HG03521 (cell line): ENCODE measurements around the gene OCA2.
"Not testable (repeated sequence)": the region's sequence is repeated elsewhere in the genome, so short reads cannot be mapped to it uniquely, and the experiment has no call there.

ENCODE experiments used
- ATAC-seq: cut with Tn5 transposase; IDR thresholded peaks from one replicate; pipeline ENCODE4 v1.9.1; 2021; ENCODE audit warnings: mild to moderate bottlenecking, moderate library complexity; ENCODE audit not compliant: unreplicated experiment

OCA2 gene

DNA sequence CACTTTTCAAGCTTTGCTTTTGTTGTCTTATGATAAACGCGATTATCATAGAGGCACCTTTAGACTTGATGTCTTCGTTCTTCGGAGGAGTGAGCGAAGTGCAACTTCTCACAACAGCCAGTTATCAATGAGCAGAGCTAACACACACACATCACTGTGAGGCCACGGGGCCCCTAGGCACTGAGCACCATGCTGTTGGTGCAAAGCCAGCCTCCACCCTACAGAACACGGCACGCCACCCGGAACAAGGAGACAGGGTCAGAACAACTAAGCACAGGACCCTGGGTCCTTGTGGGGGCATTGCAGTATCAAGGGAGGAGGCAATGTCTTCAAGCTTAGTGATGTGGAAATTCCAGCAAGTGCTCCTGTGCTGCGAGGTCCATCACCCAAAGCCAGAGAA is 244.5 kb downstream of the OCA2 start:
- no peak for ATAC-seq

DNA sequence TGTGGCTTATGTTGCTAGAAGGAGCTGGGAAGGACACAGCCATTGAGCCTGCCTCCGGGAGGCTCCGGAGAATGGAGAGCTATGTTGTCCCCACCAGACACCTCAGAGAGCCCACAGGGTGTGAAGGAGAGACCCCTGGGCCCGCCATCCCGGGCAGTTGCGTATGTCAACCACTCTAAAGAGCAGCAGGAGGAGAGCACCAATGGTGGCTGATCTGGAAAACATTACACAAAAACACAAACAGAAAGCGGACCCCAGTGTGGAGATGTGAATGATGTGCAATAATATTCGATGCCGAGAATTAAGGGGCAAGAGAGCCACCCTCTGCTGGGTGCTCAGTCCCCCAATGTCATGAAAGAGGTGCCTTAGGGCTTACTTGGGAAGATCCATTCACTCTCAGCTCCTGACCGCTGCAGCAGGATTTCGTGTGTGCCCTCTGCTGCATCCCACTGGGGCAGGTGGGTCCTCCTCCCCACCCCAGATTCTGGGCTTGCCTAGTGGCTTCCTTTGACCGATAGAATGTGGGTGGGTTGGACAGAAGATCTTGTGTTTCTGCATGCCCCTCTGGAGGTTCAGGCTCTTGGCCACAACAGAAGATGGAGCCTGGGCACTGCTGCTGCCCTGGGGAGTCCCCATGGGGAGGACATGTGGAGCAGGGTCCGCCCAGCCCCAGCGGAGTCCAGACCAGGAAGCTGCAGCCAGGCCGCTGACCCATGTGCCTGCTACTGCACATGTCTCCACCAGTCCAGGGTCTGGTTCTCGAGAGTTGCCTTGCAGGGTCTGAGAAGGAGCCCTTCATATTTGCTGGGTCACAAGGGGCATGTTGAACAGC is 245.3 kb downstream of the OCA2 start:
- ATAC-seq, result no peak

DNA sequence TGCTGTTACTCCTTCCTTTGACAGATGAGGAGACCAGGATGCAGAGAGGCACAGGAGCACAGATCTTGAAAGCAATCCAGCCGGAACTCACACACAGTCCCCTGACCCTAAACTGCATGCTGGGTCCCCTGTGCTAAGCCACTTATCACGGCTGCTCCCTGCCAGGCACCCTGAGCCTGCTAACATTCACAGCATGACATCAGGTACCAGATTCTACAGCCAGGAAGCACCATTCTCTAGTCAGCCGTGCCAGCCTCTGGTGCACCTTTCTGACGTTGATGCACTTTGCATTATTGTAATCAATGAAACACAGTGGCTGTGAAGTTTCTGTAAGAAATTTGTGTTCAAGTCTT is 247.3 kb downstream of the OCA2 start:
- ATAC-seq, result no peak

DNA sequence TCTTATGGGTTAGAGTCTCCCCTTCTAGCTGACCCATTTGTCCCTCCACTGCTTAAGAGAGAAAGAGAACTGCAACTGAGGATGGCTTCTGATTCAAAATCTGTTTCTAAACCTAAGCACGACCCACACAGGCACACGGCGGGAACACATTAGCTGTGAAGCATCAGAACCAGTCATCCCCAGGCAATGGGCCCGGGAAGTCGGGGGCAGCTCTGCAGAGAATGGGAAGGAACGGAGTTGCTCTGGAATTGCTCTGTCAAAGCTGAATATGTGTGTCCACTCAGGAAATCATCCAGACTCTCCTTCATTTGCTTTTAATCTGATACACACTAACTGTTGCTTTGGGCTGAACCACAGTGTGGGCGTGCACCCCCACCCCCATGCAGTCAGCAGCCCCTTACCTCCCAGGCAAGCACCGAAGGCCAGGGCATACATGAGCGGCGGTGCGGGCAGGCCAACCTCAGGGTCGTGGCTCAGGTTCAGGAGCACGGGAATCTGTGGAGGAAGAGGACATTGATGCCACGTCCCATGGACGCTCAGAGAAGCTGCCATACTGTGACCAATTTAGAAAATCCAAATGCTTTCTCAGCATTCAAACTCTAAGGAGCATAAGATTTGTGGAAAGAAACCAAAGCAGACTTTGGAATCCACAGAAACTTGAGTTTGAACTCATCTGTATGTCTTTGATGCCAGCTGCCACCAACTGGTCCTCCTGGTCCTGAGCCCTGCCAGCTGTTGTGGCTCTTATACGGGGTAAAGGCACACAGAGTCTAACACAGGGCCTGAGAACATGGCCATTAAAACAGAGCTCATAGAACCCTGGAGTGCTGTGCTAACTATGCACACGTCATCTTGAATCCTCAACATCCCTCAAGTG is 247.9 kb downstream of the OCA2 start:
- no peak for ATAC-seq

DNA sequence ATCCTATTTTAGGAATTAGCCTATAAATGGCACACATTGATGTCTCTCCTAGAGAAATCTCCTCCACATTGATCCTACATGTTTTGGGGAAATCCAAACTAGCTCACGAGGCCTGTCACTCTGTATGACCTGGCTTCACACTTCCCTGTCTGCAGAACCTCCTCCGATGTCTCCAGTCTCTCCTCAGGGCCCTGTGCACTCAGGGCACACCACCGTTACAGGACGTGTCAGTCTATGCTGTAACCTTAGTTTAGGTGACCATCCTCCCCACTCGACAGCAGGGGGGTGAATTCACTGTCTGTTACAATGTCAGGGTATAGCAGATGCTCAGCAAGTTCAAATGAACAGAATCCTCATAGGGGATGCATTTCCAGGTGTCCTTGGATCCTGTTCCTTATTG is 249.1 kb downstream of the OCA2 start:
- no peak for ATAC-seq

DNA sequence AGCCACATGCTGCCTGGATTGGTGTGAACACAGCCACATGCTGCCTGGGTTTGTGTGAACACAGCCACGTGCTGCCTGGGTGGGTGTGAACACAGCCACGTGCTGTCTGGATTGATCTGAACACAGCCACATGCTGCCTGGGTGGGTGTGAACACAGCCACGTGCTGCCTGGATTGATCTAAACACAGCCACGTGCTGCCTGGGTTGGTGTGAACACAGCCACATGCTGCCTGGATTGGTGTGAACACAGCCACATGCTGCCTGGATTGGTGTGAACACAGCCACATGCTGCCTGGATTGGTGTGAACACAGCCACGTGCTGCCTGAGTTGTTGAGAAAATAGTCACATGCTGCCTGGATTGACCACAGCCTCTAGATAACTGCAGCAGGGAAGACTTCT is 250.2 kb downstream of the OCA2 start:
- not testable (repeated sequence) for ATAC-seq

DNA sequence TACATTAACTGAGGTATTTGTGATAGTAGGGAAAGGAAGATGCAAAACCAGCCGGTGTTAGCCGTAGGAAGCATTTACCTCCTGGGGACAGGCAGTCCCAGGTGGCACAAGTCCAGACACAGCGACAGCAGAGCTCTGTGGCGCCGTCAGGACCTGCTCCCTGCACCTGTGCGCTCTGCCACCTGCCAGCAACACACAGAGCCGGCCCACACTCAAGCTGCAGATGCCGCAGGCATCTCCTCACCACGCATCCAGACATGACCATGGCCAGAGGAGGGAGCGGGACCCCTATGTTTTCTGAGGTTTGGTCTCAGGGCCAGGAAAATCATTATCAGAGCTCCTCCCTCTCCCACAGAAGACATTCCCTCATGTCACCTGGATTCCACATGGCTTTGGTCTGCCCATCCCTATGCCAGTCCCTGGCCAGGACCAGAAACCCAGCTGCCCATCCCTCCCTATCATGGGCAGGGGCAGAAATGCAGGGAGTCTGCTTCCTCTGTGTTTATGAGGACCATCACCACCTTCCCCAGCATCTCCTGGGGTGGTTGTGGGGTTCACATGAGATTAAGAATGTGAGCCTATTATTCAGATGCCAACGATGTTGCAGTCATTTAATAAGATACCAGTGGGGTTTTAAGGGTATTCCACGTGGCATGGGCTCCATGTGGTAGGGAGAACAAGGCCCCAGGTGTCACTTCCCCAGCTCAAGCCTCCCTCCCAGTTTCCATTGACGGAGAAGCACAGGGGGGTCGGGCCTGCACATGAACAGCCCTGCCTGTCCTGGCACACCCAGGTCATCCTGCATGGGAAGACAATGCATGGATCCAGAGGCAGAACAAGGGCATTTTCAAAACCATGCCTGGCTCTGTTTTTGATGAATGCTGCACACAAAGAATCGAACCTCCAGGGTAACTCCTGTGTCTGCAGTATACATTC is 251.1 kb downstream of the OCA2 start:
- no peak for ATAC-seq

DNA sequence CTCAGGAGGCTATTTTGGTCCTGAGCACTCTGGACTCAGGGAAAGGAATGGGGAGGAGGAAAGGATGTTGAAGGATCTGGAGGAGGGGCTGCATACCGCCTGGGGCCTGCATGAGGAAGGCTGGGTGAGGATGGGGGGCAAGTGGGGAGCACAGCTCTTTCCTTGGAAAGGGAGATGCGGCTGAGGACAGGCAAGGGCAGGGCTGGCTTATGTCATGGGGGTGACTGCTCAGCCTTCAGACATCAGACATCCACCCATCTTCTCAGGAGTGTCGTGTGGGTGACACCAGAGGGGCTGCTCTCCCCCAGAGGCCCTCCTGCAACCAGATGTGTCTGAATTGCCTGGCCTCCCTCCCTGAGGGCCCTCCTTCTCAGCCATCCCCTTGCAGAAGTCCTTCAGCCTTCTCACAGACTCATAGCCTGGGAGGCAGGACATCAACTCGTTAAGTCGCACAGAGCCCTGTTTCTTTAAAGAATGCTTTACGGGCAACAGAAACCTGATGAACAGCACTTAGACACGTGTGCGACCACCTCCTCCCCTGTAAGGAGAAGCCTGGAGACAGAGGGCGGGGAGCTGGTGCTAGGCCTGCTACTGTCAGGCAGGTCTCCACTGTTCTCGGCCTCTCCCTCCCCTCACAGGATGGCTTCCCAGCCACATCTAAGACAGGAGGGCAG is 252.3 kb downstream of the OCA2 start:
- no peak for ATAC-seq

DNA sequence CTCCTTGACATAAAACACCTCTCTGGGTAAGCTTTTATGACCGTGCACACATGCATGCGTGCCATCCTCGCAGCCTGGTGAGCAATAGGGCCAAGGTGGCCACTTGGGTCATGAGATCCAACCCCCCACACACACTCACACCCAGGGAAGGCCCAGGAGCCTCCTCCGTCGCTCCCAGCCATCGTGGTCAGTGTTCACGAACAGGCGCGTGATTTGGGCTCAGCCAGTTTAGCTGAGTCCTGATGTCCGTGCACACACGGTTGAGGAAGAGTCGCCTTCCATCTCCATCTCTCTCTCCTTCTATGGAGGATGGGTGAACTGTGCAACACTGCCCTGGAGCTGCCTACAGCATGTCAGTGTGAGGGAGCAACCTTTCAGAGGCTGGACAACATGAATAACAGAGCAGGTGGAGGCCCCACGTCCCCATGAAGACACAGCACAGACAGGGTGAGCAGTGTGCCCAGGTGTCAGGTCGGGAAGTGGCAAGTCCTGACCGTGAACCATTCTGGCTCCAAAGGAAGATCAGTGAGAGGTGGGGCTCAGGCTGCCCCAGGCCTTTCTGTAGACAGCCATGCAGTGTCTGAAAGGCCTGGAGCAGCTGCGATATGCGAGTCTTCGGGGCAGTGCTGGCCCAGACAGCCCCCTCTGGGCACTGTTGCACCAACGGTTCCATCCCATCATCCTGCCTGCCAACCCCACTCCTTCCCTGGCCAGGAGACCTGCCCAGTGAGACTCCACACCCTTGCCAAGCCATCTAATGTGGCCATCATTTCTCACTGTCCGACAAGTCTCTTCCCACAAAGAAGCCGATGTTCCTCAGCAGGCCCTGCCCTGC is 253.4 kb downstream of the OCA2 start:
- ATAC-seq, result no peak

DNA sequence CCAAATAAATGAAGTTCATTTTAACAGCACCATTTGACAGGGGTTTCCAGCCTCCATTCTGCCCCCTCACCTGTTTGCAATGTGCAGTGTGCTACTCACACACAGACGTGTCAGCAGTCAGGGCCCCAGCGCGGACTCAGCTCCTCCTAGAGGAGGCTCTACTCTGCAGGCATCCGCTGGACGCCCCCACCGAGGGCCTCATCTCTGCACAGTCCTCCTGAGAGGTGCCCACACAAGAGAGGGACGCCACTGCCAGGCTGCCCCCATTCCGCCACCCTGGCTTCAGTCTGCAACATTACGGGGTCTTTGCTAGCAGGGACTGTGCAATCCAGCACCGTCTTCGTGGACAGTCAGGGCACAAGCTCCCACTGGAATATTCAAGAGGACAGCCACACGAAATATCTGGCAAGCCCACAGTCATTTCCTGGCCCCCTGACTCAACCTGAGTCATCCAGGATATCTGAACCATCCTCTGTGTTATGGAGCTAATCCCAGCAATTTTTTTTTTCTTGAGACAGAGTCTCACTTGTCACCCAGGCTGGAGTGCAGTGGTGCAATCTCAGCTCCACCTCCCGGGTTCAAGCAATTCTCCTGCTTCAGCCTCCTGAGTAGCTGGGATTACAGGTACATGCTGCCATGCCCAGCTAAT is 255.0 kb downstream of the OCA2 start:
- no peak for ATAC-seq

DNA sequence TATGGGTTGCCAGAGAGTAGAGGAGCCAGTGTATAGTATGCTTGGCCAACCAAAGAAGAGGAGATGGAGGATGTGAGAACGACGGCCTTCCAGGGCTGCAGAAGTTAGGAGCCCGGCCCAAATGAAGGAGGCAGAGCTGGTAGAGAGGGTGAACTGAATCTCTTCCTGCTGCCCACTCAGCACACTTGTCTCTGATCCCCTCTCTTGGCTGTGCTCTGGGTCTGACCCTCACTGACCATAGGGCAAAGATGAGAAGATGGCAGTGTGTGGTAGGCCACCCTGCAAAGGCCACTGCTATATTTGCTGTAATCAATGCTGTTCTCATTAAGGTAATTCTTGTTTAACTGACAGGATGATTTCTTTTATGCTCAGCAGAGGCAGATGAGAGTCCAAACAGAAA is 256.0 kb downstream of the OCA2 start:
- no peak for ATAC-seq

DNA sequence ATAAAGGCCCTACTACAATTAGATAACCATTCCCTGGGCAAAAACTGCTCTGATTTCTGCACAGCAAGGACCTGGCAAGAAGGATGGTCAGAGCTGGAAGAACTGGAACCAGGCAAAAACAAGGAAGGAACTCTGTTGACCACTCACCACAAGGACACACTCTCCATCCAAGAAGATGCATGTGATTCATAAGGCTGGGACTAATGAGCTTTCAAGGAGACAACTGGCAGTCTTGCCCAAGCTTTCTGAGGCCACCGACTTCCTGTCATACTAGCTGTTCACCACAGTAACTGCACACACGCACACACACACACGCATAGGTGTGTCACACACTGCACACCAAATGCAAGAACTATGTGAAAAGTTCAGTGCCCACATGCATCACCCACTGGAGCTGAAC is 256.6 kb downstream of the OCA2 start:
- ATAC-seq, result no peak

DNA sequence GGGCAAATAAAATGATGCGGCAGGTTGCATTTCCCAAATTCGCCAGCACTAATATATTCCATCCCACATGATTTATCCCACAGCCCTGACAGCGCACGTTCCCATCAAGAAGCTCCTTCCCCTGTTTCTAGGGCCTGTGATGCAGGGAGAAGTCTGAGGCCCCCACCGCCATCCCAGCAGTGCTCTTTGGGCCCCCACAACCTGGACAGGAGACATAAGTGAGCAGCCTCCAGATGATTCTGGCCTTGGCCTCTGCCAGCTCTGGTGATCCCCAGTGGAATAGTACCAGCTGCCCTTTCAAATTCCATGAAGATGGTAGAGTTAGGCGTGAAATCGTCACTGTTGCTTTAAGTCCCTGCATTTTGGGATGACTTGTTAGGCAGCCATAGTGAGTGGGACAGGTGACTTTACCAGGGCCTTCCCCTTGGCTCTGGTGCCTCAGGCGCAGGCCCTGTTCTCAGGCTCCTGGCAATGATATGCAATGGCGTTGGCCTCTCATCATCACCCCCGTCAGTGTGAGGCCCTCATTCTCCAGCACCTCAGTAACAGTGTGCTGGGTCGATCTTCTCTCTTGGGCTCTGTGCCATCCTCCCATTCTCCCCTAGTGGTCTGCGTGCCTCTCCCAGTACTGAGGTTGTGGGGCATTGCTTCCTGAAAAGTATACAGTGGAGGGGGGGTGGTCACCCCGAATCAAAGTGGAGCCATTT is 263.7 kb downstream of the OCA2 start:
- ATAC-seq, result no peak

DNA sequence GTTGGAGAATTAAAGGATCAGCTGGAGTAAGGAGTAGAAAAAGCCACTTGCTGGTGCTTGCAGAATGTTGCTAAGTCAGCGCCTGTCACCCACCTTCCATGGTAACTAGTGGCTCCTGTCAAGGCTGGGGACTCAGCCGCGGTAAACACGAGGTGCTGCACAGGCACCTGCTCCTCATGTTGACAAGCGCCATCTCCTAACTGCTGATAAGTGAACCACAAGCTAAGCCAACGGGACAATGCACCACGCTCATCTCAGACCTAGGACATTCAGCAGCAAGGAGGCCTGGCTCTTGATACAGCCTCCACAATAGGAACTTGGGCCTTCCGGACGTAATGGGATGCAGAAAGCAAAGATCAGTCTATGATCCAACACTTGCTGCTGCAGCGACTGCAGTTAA is 264.4 kb downstream of the OCA2 start:
- ATAC-seq, result no peak

DNA sequence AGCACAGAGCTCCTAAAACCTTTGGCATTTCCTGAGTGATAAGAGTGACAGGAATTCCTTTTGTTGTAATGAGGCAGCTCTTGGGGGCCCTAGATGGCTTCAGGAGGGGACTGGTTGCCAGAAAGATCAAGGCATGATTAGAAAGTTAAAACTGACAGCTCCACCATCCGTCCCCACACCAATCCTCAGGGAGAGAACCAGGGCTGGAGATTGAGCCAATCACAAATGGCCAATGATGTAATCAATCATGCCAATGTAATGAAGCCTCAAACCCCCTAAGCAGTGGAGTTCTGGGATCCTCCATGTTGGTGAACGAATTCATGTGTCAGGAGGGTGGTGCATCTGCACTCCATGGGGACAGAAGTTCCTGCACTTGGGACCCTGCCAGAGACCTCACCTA is 265.1 kb downstream of the OCA2 start:
- ATAC-seq, result no peak

DNA sequence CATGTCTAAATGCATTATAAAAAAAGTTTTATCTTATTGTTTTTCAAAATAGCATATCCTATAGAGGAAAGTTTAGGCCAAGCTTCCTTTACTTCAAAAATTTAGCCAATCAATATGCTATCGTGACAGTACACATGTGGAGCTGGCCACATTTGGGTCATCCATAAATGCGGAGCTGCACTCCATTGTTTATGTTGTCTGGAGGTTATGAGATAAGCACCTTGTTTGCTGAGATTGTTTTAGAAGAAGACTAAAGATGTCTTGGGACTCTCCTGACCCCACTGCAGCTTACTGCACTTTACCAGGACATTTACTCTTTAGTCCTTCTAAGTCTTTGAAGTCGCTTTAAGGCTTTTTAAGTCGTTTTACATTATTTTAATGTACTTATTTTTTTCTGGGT is 265.9 kb downstream of the OCA2 start:
- ATAC-seq, result no peak

DNA sequence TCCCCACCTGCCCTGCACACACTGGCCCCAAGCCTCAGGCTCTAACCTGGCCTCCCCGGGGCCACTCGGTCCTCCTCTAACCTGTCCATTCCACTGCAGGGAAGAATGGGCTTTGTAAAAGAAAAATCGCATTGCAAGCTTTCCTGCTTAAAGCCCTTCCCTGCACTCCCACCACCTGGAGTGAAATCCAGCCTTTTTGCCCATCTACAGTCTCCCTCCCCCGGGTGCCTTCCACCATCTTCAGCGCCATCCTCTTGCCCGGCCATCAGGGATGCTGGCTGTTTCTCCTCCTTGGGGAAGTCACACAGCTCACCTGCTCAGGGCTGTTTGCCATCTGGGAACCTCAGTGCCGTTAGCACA is 266.9 kb downstream of the OCA2 start:
- no peak for ATAC-seq

DNA sequence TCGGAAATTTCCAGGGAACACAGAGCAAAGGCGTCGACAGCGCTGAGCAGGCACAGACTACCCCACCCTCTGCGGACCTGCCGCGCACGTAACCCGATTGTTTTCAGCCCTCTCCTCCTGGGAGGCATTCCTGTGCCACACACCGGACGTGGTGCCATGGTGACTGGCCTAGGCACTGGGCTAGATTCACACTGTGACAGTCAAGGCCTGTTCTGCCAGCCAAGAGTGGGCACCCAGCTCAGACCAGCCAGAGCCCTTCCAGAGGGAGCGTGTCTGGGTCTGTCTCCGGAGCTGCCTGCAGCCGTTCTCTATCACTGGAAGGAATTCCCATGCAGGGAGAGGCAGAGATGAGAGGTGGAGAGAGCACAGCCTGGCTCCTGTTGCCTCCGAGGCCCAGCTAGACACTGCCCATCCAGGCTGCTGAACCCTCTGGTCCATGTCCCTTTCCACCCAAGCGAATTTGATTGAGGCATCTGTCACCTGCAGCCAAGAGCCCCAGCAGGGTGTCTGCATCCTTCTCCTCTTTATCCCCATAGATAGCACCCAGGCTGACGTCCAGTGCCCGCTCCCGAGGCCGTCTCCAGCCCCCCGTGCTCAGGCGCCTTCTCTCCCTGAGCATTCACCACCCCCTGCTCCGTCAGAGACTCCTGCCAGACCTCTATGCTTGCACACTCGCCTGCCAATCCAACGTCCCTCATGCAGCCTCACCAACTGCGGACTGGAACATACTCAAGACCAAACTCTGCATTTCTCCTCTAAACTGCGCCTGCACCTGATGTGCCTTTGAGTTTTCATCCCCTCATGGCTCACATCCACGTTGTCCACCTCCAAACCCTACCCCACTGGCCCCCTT is 267.5 kb downstream of the OCA2 start:
- no peak for ATAC-seq
